ENCODE data around the gene ADRB2. TPM values are rescaled to one million over a fixed set of nuclear protein-coding genes. Genes with fewer than 3 reads are reported as not detected.

Gene ADRB2
- total RNA-seq, 1 experiment from 2014 or later = 0.25 TPM

GRCh38 chr5:148849461-148849860 lies 23.1 kb downstream of the ADRB2 start:
- H3K4me2 ChIP-seq (ENCODE audit: low read length) = no peak overlapping the region
- H3K79me2 ChIP-seq (ENCODE audit: insufficient read depth, low read length) = no peaks in the 10 kb centered on the region
- ChIA-PET POLR2A (no interaction called here), RAD21 (ENCODE audit: low non-redundant PET in 1 of 2, low total read pairs in 2 of 2, uncharacterized antibody in 2 of 2, unreplicated experiment in 2 of 2) (no interaction called here), CTCF (interaction anchor here (0.9 kb wide), 1 partner anchor 108 kb away, joined by 3 read pairs; no protein-coding TSS in a partner anchor)
- ATAC-seq = no peak
- no peaks in the 10 kb centered on the region for H3K9me3 ChIP-seq (ENCODE audit: control insufficient read depth in 1 of 2, insufficient read depth in 1 of 2, low read depth in 1 of 2, low read length in 2 of 2)
- no peaks in the 10 kb centered on the region for H3K4me1 ChIP-seq (ENCODE audit: control insufficient read depth in 1 of 2, insufficient read depth in 2 of 2, low read length in 2 of 2)
- BruUV-seq (replicated peaks) = no TSS peak
- H4K20me1 ChIP-seq (ENCODE audit: insufficient read depth) = no peaks in the 10 kb centered on the region
- no peak overlapping the region for H3K9ac ChIP-seq (ENCODE audit: low read length)
- H3K27ac ChIP-seq (ENCODE audit: low read depth, low read length) = no peak overlapping the region
- H3K27me3 ChIP-seq (ENCODE audit: insufficient read depth, low read length) = 0 out of 2 replicates have a peak, but pooled peaks cover 4% of the 10 kb centered on the region
- TF ChIP-seq RAD21 (IDR thresholded peaks at IDR 0.05; ENCODE audit: low read depth) (no peak), CEBPB (IDR thresholded peaks at IDR 0.05; ENCODE audit: low read depth) (no peak), EZH2 (IDR thresholded peaks at IDR 0.05) (no peak), CBX3 (IDR thresholded peaks at IDR 0.05; ENCODE audit: low read depth) (no peak), SRF (IDR thresholded peaks at IDR 0.05; ENCODE audit: low read depth) (no peak), JUND (IDR thresholded peaks at IDR 0.05) (no peak), ELF1 (IDR thresholded peaks at IDR 0.05; ENCODE audit: borderline replicate concordance, low read depth) (no peak), POLR2AphosphoS5 (IDR thresholded peaks at IDR 0.05; ENCODE audit: low read depth, low read length) (no peak), EZH2phosphoT487 (IDR thresholded peaks at IDR 0.05; ENCODE audit: borderline replicate concordance) (no peak), EGR1 (IDR thresholded peaks at IDR 0.05; ENCODE audit: low read depth) (no peak), FOSL1 (IDR thresholded peaks at IDR 0.05; ENCODE audit: low read depth) (no peak)
- intact Hi-C loops (cut with micrococcal nuclease) = no loop called here
- peaks cover 7% of the 10 kb centered on the region; the same call in 1 of the 2 replicates for H3K9me2 ChIP-seq (ENCODE audit: insufficient read depth)
- no peak overlapping the region for H2AFZ ChIP-seq (ENCODE audit: low read depth, low read length, poor library complexity, severe bottlenecking)
- H3K36me3 ChIP-seq (ENCODE audit: control insufficient read depth in 1 of 2, insufficient read depth in 2 of 2, low read length in 2 of 2) = no peaks in the 10 kb centered on the region
- no peak for DNase-seq (ENCODE audit: low read depth, low spot score)
- no peak overlapping the region for H3K4me3 ChIP-seq (replicated peaks in 1 of 2; ENCODE audit: low read depth in 1 of 2, low read length in 2 of 2)

- H3K27ac ChIP-seq (ENCODE audit: low read depth, low read length) = no peak overlapping the region
- H3K9ac ChIP-seq (ENCODE audit: low read length) = no peak overlapping the region
- intact Hi-C loops (cut with micrococcal nuclease) = no loop called here
- H3K27me3 ChIP-seq (ENCODE audit: insufficient read depth, low read length) = 0 out of 2 replicates have a peak, but pooled peaks cover 4% of the 10 kb centered on the region
- DNase-seq (ENCODE audit: low read depth, low spot score) (no peak), ATAC-seq (no peak)
- POLR2A ChIA-PET = no interaction called here
- no peaks in the 10 kb centered on the region for H4K20me1 ChIP-seq (ENCODE audit: insufficient read depth)
- RAD21 ChIA-PET (ENCODE audit: low non-redundant PET in 1 of 2, low total read pairs in 2 of 2, uncharacterized antibody in 2 of 2, unreplicated experiment in 2 of 2) = no interaction called here
- H3K36me3 ChIP-seq (ENCODE audit: control insufficient read depth in 1 of 2, insufficient read depth in 2 of 2, low read length in 2 of 2) = no peaks in the 10 kb centered on the region
- H3K4me3 ChIP-seq (replicated peaks in 1 of 2; ENCODE audit: low read depth in 1 of 2, low read length in 2 of 2) = no peak overlapping the region
- no peak overlapping the region for H3K4me2 ChIP-seq (ENCODE audit: low read length)
- H2AFZ ChIP-seq (ENCODE audit: low read depth, low read length, poor library complexity, severe bottlenecking) = no peak overlapping the region
- no peaks in the 10 kb centered on the region for H3K4me1 ChIP-seq (ENCODE audit: control insufficient read depth in 1 of 2, insufficient read depth in 2 of 2, low read length in 2 of 2)
- no peaks in the 10 kb centered on the region for H3K79me2 ChIP-seq (ENCODE audit: insufficient read depth, low read length)
- CTCF ChIA-PET = no interaction called here
- H3K9me2 ChIP-seq (ENCODE audit: insufficient read depth) = peaks cover 6% of the 10 kb centered on the region; the same call in 1 of the 2 replicates
- H3K9me3 ChIP-seq (ENCODE audit: control insufficient read depth in 1 of 2, insufficient read depth in 1 of 2, low read depth in 1 of 2, low read length in 2 of 2) = no peaks in the 10 kb centered on the region
- no TSS peak for BruUV-seq (replicated peaks)
- TF ChIP-seq ELF1 (IDR thresholded peaks at IDR 0.05; ENCODE audit: borderline replicate concordance, low read depth) (no peak), EZH2 (IDR thresholded peaks at IDR 0.05) (no peak), EGR1 (IDR thresholded peaks at IDR 0.05; ENCODE audit: low read depth) (no peak), ZBTB33 (IDR thresholded peaks at IDR 0.05; ENCODE audit: extremely low read depth, insufficient replicate concordance, low read length) (no peak), CEBPB (IDR thresholded peaks at IDR 0.05; ENCODE audit: low read depth) (no peak), YY1 (IDR thresholded peaks at IDR 0.05; ENCODE audit: extremely low read depth, insufficient replicate concordance, low read depth, low read length) (no peak), ZNF274 (IDR thresholded peaks at IDR 0.05; ENCODE audit: low read depth, low read length) (no peak), TCF7L2 (IDR thresholded peaks at IDR 0.05; ENCODE audit: borderline replicate concordance, extremely low read depth, insufficient read depth, insufficient read length) (no peak), JUND (IDR thresholded peaks at IDR 0.05) (no peak), ZFX (IDR thresholded peaks at IDR 0.05) (no peak), REST (IDR thresholded peaks at IDR 0.05; ENCODE audit: low read depth) (no peak)
These were observed 24.4 kb downstream of the ADRB2 start for GRCh38 chr5:148850836-148851235.

All from HCT116 (cell line).